Suppressor macrophage (primary cell): Measurements from ENCODE around the gene OTOP3.
"Not testable (repeated sequence)": the region's sequence is repeated elsewhere in the genome, so short reads cannot be mapped to it uniquely, and the experiment has no call there.

Source experiments
- DNase-seq, 4 experiments: peaks; one replicate each; pipeline ENCODE4 v3.0.0-alpha.2; 2020 to 2022
- total RNA-seq, 17 experiments: gene quantifications; one replicate each; lab custom pipeline; 2026; ENCODE audit warnings: mixed read lengths in 6 of 17, inconsistent platforms in 3 of 17; lab: John Stamatoyannopoulos, UW

OTOP3 gene
- total RNA-seq: 0 to 1.3 (median 0) reads per million in 17 experiments

- no peak for DNase-seq
These were observed at the start of gene OTOP3 for GRCh38 chr17:74935585-74936469. Gene OTOP3 (plus strand): TSS chr17:74935898. CDS start chr17:74935922, 24 bp downstream.

- DNase-seq: no peak
These were observed 47.2 kb upstream of the OTOP3 start for GRCh38 chr17:74888469-74888868.

- DNase-seq: no peak
These were observed 45.1 kb upstream of the OTOP3 start for GRCh38 chr17:74890554-74890953.

DNA sequence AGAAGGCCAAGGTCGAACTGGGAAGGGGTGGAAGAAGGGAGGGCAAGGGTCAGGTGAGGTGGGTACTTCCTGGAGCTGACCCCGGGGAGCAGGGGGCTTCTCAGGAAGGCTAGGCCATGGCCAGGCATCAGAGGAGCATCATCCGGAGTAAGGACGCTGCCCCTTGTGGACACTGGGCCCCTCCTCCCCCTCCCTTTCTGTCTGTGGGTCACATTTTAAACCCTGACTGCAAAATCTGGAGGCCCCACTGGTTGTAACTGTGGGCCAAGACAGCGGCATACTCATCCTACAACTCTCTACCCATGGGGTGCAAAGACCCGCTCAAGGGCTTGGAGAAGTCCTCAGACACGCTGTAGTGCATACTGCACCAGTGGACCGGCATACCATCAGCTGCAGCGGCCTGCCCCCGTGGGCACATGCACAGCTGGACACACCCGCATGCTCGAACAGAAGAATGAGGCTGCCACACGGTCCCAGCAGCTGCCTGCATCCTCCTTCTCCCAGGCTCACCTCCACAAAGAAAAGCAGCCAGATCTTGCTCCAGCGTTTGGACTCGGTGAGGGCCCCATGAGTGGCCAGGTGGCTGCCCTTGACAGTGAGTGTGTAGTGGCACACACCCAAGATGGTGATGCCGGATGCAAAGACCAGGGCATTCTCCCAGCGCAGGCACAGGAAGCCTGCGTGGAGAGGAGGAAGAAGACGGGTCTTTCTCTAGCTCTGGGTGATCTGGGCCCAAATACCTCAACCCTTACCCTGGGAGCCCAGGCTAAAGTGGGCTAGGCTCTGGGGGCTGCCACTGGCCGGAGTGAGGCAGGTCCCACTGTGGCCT is 43.5 kb upstream of the OTOP3 start:
- no peak for DNase-seq

GRCh38 chr17:74892974-74893911 is 42.5 kb upstream of the OTOP3 start, which contains the start of gene FADS6:
Gene FADS6 (minus strand): TSS chr17:74893633. CDS start chr17:74893595, 38 bp downstream.
- peak in 2 of 4 experiments; percentile 17 to 34 for DNase-seq

DNA sequence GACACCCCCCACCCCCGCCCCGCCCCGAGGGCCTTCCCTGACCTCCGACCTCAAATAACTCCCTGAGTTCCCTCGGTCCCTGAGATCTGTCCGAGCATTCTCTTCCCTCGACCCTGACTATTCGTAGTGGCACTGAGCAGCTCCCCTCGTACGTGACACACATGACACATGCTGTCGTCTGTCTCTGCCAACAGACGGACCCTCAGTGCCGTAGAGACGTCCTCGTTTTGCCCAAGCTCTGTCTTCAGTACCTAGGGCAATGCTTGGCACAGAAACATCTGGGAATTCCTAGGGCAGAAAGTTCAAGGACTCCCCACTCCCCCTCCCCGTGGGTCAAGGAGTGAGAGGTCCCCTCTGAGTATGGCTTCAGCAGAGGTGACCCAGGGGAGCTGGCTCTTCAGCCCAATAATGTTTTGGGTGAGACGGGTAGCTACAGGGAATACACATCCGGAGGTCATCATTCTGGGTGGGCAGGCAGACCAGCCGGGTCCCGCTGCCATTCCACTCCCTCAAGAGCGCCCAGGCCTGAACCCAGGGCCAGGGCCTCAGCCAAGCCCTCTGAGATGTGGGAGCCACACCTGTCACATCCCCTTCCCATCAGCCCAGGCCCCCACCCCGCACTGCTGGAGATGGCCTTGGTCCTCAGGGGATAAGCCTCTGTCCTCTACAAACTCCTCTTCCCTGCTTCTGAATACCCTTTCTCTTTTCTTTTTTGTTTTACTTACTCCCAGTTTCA is 41.6 kb upstream of the OTOP3 start:
- no peak for DNase-seq

DNA sequence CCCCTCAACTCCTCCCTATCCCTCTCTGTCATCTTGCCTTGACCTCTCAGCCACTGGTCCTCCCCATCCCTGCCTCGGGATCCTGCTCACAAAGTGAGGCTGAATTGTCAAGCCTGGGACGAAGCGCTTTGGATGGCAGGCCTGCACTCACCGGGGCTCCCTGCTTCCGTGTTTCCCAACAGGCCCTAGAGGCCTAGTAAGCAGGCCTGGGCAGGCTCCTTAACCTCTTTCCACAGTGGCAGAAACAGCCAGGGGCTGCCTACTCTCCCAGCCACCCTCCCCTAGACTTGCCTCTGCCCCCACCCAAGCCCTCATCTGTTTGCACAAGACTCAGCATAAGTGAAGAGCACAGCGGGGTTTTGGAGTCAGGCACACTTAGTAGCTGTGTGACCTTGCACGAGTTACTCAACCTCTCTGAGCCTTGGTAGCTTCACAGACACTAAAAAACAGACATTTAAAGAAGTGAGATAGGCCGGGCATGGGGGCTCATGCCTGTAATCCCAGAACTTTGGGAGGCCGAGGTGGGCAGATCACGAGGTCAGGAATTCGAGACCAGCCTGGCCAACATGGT is 37.2 kb upstream of the OTOP3 start:
- DNase-seq: no peak

DNA sequence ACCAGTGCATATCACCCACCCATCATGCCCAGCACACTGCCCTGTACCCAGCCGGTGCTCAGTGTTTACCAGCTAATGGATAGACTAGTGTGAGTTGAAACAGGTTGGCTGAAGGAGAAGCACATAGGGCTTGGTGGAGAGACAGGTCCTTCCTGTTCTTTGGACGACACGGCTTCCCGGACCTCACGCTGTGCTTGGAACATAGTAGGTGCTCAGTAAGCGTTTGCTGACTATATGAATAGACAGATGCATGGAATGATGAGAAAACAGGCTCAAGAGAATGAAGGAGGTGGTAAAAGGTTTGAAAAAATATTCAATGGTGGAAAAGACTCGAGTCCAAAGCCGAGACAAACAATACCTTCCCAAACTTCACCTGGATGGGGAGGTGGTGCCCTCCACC is 35.5 kb upstream of the OTOP3 start:
- DNase-seq: no peak

DNA sequence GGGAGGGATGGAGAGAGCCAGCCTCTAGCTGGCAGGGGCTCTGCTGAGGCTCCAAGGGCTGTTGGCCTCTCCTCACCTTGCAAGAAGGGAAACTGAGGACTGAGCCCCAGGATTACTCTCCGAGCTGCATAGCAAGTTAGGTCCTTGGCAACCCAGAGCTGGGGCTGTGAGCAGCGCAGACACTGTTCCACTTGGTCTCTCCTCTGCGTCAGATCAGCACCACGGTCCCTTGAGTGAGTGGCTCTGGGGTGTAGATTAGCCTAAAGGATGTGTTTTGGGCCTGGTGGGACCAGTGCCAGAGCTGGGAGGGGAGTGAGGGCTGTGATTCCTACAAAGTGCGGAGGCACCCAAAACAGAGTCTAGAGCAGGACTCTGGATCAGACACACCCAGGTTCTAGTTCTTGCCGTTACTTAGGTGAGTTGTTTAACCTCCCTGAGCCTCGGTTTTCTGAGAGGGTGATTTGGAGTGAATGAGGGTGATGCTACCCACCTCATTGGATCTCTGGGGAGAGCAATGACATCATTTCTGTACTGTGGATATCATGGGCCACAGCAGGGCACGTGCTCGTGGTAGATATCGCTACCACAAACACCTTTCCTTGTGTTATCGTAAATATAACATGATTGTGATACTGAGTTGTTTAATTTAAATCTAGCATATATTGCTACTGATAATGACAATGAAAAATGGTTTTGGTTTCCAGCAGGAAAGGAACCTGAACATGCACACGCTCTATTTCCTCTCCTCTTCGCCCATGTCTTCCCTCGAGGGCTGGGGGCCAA is 34.2 kb upstream of the OTOP3 start:
- no peak for DNase-seq

- DNase-seq: no peak
These were observed 32.7 kb upstream of the OTOP3 start for GRCh38 chr17:74903034-74903433.

DNA sequence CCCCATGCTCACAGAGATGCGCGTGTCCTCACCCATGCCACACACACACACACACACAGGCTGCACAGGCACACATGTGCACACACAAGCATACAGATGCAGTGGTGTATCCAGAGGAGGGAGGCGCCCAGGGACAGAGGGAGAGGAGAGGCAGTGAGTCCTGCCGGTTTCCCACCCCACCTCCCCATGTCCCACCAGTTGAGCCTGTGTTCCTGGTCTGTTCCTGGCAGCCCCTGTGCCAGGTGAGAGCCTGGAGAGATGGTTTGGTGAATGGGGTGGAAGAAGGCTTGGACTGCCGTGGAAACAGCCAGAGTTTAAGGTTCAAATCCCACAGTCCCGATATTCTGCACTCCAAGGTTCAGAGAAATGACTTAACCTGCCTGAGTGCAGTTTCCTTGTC is 32.0 kb upstream of the OTOP3 start:
- no peak for DNase-seq

GRCh38 chr17:74904687-74905409 is 30.9 kb upstream of the OTOP3 start:
- DNase-seq: no peak

- DNase-seq: not testable (repeated sequence)
These were observed 29.4 kb upstream of the OTOP3 start for GRCh38 chr17:74906214-74906793.

- no peak for DNase-seq
These were observed 28.7 kb upstream of the OTOP3 start for GRCh38 chr17:74907012-74907411.

GRCh38 chr17:74909097-74909496 is 26.6 kb upstream of the OTOP3 start:
- DNase-seq: not testable (repeated sequence)

- not testable (repeated sequence) for DNase-seq
These were observed 24.3 kb upstream of the OTOP3 start for GRCh38 chr17:74911423-74911822.

DNA sequence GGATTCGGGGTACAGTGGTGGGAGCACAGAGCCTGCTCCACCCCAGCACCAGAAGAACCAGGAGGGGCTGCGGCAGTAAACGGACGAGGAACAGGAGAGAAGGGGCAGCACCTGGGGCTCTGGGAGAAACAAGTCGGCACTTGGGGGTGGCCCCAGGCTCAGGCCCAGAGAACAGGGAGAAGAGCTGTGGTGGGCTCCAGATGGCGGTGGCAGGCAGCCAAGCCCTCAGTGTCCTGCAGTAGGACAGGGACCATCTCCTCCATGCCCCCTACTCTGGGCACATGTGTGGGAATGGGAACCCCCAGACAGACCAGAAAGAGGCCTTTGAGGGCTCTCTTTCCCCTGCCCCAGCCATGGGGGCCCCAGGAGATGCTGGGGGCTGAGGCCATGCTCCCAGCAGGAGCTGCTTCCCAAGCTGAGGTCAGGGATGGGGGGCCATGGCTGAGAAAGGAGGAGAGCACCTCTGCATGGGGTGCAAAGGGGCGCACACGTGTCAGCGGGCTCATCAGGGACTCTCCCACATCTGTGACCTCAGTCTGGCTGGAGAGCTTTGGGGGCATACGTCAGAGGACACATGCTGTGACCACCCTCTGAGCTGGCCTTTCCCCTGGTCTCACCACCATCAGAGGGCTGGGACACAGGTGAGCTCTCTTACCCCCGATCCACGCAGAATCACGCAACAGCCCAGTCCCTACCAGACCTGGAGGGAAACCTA is 19.4 kb upstream of the OTOP3 start:
- no peak for DNase-seq

DNA sequence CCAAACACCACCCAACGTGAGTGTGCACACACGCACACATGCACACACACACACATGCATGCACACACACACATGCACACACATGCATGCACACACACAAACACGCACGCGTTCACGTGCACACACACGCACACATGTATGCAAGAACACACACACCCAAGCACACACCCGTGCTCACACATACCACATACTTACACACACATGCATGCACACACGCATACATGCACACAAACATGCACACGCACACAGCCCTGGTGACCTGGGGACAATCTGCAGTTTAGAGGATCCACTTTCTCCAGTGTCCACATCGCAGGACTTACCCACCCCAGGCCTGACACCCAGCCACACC is 18.9 kb upstream of the OTOP3 start:
- DNase-seq: no peak

DNA sequence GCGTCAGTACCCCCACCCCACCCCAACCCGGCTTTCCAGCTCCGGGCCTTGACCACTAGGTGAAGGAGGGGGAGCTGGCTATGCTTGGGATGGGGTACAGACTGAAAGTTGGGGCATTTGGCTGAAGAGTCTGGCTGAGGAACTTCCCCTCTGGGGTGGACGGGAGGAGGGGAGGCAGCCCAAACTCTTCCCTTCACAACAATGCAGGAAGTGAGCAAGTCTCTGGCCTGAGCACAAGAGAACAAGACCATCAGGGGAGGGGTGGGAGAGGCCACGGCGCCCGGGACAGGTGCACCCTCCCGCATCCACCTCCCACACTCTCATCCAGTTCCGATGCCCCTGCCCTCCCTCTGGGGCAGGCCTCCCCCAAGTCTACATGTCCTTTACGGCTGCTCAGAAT is 18.3 kb upstream of the OTOP3 start:
- peak; percentile 61 to 80 (median 70) for DNase-seq
